GM12878 (cell line): Measurements from ENCODE around the gene SHB.

Experiments used
- ASH2L ChIP-seq: fragments of 300-600, 200-600 bp; sonication (generic); IDR thresholded peaks from 2 replicates; pipeline ENCODE4 v1.6.1; 2017; ENCODE audit warnings: low read depth, mild to moderate bottlenecking, borderline replicate concordance
- EGR1 ChIP-seq, 2 experiments: IDR thresholded peaks; 1 replicate in 1 of 2; 2 replicates in 1 of 2; pipeline ENCODE4 v1.6.1; 2011 to 2012; ENCODE audit warnings: low read depth in 2 of 2, low read length in 2 of 2, borderline replicate concordance in 1 of 2, mild to moderate bottlenecking in 1 of 2, moderate library complexity in 1 of 2
- EP300 ChIP-seq, 2 experiments: fragments of 150-350 bp in 1 of 2; IDR thresholded peaks; 2 replicates each; pipeline ENCODE4 v1.6.1; 2011 to 2012; ENCODE audit warnings: low read depth in 2 of 2, low read length in 2 of 2, borderline replicate concordance in 1 of 2, improper control_type of control experiment in 1 of 2, inconsistent platforms in 1 of 2; ENCODE audit not compliant: control insufficient read depth in 1 of 2
- ETV6 ChIP-seq, 2 experiments: fragments of 450-650 bp in 1 of 2; IDR thresholded peaks in 1 of 2; conservative IDR thresholded peaks in 1 of 2; 2 replicates each; pipeline ENCODE4 v1.6.1; 2014; ENCODE audit warnings: antibody characterized with exemption in 1 of 2, borderline replicate concordance in 1 of 2, low read depth in 1 of 2, mild to moderate bottlenecking in 1 of 2, moderate library complexity in 1 of 2
- KAT2A ChIP-seq: conservative IDR thresholded peaks from 2 replicates; pipeline ENCODE4 v1.6.1; 2011; ENCODE audit warnings: low read depth, low read length; ENCODE audit not compliant: control insufficient read depth
- POLR2A ChIP-seq: IDR thresholded peaks from 2 replicates; pipeline ENCODE4 v1.6.1; 2011; ENCODE audit warnings: low read depth, mild to moderate bottlenecking, low read length
- ZNF274 ChIP-seq: IDR thresholded peaks from one replicate; pipeline ENCODE4 v1.8.0; 2011; ENCODE audit not compliant: insufficient read length, insufficient read depth
- TF ChIP-seq, protein P1 (sequence below), 3 experiments: IDR thresholded peaks in 2 of 3; conservative IDR thresholded peaks in 1 of 3; 2 replicates each; pipeline ENCODE4 v1.5.1; 2011; ENCODE audit warnings: low read depth in 3 of 3, low read length in 3 of 3, mild to moderate bottlenecking in 3 of 3, control low read depth in 2 of 3, moderate library complexity in 2 of 3, inconsistent platforms in 1 of 3, mixed read lengths in 1 of 3; ENCODE audit not compliant: control insufficient read depth in 2 of 3, insufficient read depth in 1 of 3; ENCODE audit errors: extremely low read depth in 1 of 3
- TF ChIP-seq, protein P2 (sequence below): IDR thresholded peaks from 2 replicates; pipeline ENCODE4 v1.6.1; 2012; ENCODE audit warnings: mild to moderate bottlenecking, low read depth, low read length

- TF ChIP-seq, protein P1, sequence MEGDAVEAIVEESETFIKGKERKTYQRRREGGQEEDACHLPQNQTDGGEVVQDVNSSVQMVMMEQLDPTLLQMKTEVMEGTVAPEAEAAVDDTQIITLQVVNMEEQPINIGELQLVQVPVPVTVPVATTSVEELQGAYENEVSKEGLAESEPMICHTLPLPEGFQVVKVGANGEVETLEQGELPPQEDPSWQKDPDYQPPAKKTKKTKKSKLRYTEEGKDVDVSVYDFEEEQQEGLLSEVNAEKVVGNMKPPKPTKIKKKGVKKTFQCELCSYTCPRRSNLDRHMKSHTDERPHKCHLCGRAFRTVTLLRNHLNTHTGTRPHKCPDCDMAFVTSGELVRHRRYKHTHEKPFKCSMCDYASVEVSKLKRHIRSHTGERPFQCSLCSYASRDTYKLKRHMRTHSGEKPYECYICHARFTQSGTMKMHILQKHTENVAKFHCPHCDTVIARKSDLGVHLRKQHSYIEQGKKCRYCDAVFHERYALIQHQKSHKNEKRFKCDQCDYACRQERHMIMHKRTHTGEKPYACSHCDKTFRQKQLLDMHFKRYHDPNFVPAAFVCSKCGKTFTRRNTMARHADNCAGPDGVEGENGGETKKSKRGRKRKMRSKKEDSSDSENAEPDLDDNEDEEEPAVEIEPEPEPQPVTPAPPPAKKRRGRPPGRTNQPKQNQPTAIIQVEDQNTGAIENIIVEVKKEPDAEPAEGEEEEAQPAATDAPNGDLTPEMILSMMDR (IDR thresholded peaks at IDR 0.05 in 2 of 3, conservative IDR thresholded peaks at IDR 0.05 in 1 of 3; ENCODE audit: control insufficient read depth in 2 of 3, extremely low read depth in 1 of 3, insufficient read depth in 1 of 3, low read depth in 3 of 3, low read length in 3 of 3), result no peak
- TF ChIP-seq KAT2A (no peak), EGR1 (IDR thresholded peaks at IDR 0.05; ENCODE audit: borderline replicate concordance in 1 of 2, low read depth in 2 of 2, low read length in 2 of 2) (no peak), EP300 (IDR thresholded peaks at IDR 0.05; ENCODE audit: borderline replicate concordance in 1 of 2, control insufficient read depth in 1 of 2, low read depth in 2 of 2, low read length in 2 of 2) (no peak), ETV6 (conservative IDR thresholded peaks at IDR 0.05 in 1 of 2, IDR thresholded peaks at IDR 0.05 in 1 of 2; ENCODE audit: borderline replicate concordance in 1 of 2, low read depth in 1 of 2) (no peak), ASH2L (no peak), POLR2A (no peak), ZNF274 (no peak)
- TF ChIP-seq, protein P2, sequence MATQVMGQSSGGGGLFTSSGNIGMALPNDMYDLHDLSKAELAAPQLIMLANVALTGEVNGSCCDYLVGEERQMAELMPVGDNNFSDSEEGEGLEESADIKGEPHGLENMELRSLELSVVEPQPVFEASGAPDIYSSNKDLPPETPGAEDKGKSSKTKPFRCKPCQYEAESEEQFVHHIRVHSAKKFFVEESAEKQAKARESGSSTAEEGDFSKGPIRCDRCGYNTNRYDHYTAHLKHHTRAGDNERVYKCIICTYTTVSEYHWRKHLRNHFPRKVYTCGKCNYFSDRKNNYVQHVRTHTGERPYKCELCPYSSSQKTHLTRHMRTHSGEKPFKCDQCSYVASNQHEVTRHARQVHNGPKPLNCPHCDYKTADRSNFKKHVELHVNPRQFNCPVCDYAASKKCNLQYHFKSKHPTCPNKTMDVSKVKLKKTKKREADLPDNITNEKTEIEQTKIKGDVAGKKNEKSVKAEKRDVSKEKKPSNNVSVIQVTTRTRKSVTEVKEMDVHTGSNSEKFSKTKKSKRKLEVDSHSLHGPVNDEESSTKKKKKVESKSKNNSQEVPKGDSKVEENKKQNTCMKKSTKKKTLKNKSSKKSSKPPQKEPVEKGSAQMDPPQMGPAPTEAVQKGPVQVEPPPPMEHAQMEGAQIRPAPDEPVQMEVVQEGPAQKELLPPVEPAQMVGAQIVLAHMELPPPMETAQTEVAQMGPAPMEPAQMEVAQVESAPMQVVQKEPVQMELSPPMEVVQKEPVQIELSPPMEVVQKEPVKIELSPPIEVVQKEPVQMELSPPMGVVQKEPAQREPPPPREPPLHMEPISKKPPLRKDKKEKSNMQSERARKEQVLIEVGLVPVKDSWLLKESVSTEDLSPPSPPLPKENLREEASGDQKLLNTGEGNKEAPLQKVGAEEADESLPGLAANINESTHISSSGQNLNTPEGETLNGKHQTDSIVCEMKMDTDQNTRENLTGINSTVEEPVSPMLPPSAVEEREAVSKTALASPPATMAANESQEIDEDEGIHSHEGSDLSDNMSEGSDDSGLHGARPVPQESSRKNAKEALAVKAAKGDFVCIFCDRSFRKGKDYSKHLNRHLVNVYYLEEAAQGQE, result no peak
Observed at GRCh38 chr9:37911271-37911681, 157.8 kb downstream of the SHB start.
